ENCODE data around the gene NRGN. TPM values are rescaled to one million over a fixed set of nuclear protein-coding genes. Genes with fewer than 3 reads are reported as not detected.

The NRGN gene
- total and polyA plus RNA-seq, 4 donors = 0.51 to 1.7 (median 1.6) TPM; not detected in 1

DNA sequence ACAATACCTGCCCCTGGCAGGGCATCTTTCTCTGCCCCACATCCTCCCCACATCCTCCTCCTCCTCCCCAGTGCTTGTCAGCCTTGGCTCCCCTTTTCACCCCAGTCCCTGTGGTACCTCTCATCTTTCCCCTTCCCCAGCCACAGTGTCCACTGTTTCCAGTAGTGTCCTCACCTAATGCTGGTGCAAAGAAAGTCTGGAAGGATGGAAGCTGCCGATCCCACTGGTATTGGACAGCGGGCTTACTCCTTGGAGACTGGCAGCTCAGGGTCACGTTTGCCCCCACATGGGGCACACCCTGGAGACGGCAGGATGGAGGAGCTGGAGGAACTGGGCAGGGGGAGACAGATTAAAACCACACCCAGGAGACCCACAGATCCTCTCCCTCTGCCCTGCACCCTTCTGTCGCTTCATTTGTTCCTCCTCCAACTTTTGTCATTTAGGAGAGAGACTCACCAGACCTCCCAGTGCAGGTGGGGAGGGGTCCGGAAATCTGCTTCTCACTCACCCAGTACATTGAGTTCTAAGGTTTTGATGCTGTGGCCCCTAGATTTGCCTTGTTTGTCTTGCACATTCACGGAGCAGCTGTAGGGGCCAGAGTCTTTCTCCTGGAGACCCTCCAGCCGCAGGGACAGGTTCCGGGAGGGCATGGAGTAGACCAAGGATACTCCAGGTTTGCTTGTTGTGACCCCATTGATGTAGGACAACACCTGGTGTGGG lies 16.5 kb downstream of the NRGN start:
- TF ChIP-seq YY1 (IDR thresholded peaks at IDR 0.05) (no peak), HNF4G (IDR thresholded peaks at IDR 0.05) (no peak), EGR1 (IDR thresholded peaks at IDR 0.05; ENCODE audit: low read depth in 2 of 2) (no peak), GABPA (IDR thresholded peaks at IDR 0.05 in 1 of 2, conservative IDR thresholded peaks at IDR 0.05 in 1 of 2) (no peak), HNF4A (conservative IDR thresholded peaks at IDR 0.05) (no peak), RAD21 (IDR thresholded peaks at IDR 0.05) (no peak), NR2F2 (IDR thresholded peaks at IDR 0.05) (no peak), SP1 (IDR thresholded peaks at IDR 0.05) (no peak), FOXA2 (IDR thresholded peaks at IDR 0.05) (no peak)
- TF ChIP-seq, protein P1, sequence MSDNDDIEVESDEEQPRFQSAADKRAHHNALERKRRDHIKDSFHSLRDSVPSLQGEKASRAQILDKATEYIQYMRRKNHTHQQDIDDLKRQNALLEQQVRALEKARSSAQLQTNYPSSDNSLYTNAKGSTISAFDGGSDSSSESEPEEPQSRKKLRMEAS (IDR thresholded peaks at IDR 0.05) = no peak
- TF ChIP-seq, protein P2, sequence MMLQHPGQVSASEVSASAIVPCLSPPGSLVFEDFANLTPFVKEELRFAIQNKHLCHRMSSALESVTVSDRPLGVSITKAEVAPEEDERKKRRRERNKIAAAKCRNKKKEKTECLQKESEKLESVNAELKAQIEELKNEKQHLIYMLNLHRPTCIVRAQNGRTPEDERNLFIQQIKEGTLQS (IDR thresholded peaks at IDR 0.05) = no peak
- TF ChIP-seq, protein P3, sequence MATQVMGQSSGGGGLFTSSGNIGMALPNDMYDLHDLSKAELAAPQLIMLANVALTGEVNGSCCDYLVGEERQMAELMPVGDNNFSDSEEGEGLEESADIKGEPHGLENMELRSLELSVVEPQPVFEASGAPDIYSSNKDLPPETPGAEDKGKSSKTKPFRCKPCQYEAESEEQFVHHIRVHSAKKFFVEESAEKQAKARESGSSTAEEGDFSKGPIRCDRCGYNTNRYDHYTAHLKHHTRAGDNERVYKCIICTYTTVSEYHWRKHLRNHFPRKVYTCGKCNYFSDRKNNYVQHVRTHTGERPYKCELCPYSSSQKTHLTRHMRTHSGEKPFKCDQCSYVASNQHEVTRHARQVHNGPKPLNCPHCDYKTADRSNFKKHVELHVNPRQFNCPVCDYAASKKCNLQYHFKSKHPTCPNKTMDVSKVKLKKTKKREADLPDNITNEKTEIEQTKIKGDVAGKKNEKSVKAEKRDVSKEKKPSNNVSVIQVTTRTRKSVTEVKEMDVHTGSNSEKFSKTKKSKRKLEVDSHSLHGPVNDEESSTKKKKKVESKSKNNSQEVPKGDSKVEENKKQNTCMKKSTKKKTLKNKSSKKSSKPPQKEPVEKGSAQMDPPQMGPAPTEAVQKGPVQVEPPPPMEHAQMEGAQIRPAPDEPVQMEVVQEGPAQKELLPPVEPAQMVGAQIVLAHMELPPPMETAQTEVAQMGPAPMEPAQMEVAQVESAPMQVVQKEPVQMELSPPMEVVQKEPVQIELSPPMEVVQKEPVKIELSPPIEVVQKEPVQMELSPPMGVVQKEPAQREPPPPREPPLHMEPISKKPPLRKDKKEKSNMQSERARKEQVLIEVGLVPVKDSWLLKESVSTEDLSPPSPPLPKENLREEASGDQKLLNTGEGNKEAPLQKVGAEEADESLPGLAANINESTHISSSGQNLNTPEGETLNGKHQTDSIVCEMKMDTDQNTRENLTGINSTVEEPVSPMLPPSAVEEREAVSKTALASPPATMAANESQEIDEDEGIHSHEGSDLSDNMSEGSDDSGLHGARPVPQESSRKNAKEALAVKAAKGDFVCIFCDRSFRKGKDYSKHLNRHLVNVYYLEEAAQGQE (IDR thresholded peaks at IDR 0.05) = no peak
- peaks cover 0 to 15% (median 4%) of the 10 kb centered on the region in 4 donors for H3K27me3 ChIP-seq (ENCODE audit: control insufficient read depth in 4 of 4, insufficient read depth in 4 of 4, low read length in 3 of 4)
- DNase-seq (ENCODE audit: low spot score) = no peak
- H3K9me3 ChIP-seq (ENCODE audit: control insufficient read depth in 4 of 4, low read length in 3 of 4) = no peaks in the 10 kb centered on the region
- H3K4me1 ChIP-seq (ENCODE audit: control insufficient read depth in 4 of 4, insufficient read depth in 4 of 4, low read length in 3 of 4) = peaks cover 9 to 18% (median 14%) of the 10 kb centered on the region in 4 donors
- H3K4me3 ChIP-seq (ENCODE audit: low read depth in 1 of 3, low read length in 3 of 3) = no peak overlapping the region
- 50% methylated on average over 9 of the region's 9 CpGs for WGBS
- no peaks in the 10 kb centered on the region for H3K36me3 ChIP-seq (ENCODE audit: control insufficient read depth in 4 of 4, insufficient read depth in 3 of 4, low read depth in 1 of 4, low read length in 3 of 4)
- H3K9ac ChIP-seq (ENCODE audit: low read depth in 1 of 2, low read length in 2 of 2) = no peak overlapping the region
- no peak overlapping the region for H3K27ac ChIP-seq (ENCODE audit: low read depth in 1 of 2, low read length in 2 of 2)

DNA sequence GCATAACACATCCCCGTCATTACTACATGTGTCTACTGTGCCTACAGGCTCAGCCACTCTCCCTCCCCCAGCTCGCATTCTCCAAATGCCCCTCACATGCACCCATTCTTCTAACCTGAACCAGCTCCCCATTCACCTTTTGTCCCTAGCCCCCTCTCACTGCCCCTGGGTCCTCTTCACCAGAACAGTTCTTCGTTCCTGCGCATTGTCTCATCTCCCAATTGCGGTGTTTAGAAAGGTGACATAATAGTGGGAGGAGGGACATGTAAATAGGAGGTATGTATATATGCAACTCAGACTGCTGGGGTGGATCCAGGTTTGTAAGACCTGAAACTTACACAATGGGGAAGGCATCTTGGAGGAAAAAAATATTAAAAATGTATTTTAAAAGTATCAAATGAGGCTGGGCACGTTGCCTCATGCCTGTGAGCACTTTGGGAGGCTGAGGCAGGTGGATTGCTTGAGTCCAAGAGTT lies 17.0 kb downstream of the NRGN start:
- peaks cover 0 to 15% (median 5%) of the 10 kb centered on the region in 4 donors for H3K27me3 ChIP-seq (ENCODE audit: control insufficient read depth in 4 of 4, insufficient read depth in 4 of 4, low read length in 3 of 4)
- no peak overlapping the region for H3K4me3 ChIP-seq (ENCODE audit: low read depth in 1 of 3, low read length in 3 of 3)
- H3K27ac ChIP-seq (ENCODE audit: low read depth in 1 of 2, low read length in 2 of 2) = no peak overlapping the region
- H3K4me1 ChIP-seq (ENCODE audit: control insufficient read depth in 4 of 4, insufficient read depth in 4 of 4, low read length in 3 of 4) = peaks cover 9 to 20% (median 14%) of the 10 kb centered on the region in 4 donors
- WGBS = 61% methylated on average over 6 of the region's 6 CpGs
- no peaks in the 10 kb centered on the region for H3K36me3 ChIP-seq (ENCODE audit: control insufficient read depth in 4 of 4, insufficient read depth in 3 of 4, low read depth in 1 of 4, low read length in 3 of 4)
- no peak overlapping the region for H3K9ac ChIP-seq (ENCODE audit: low read depth in 1 of 2, low read length in 2 of 2)
- TF ChIP-seq, protein P2 (IDR thresholded peaks at IDR 0.05) = no peak
- no peak for TF ChIP-seq TAF1 (conservative IDR thresholded peaks at IDR 0.05)
- TF ChIP-seq HNF4A (conservative IDR thresholded peaks at IDR 0.05) = no peak
- no peak for TF ChIP-seq JUND (IDR thresholded peaks at IDR 0.05)
- no peak for TF ChIP-seq HNF4G (IDR thresholded peaks at IDR 0.05)
- H3K9me3 ChIP-seq (ENCODE audit: control insufficient read depth in 4 of 4, low read length in 3 of 4) = no peaks in the 10 kb centered on the region
- DNase-seq (ENCODE audit: low spot score) = no peak

Data from liver (tissue), 9 donors.